AML-193 (cell line): ENCODE results near the gene HEXB.

ENCODE experiments used
- DNase-seq, 2 experiments: peaks; one replicate each; lab custom pipeline; 2025; lab: John Stamatoyannopoulos, UW

Gene HEXB

GRCh38 chr5:74684900-74685851, at the start of gene HEXB:
HEXB (plus strand) TSS chr5:74685233; CDS start chr5:74685261, 28 bp downstream.
- DNase-seq, result peak; percentile 71 to 80

- DNase-seq, result no peak
These were observed 48.9 kb upstream of the HEXB start for GRCh38 chr5:74636149-74636548.

DNA sequence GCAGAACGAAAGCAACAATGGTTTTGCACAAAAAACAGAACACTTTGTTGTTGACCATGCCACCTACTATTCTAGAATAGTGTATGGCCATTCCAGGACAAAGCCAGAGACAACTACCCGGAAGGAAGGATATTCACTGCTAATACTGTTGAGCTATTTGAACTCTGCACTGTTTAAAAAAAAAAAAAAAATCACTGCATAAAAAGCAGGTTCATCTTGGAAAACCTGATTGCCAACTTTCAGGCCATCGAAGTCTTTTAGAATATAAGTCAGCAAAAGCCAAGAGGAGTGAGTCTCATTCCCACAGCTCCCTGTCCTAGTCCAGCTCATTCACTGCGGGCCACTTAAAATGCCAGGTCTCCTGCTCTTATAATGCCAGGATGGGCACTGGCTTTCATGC, 48.5 kb upstream of the HEXB start:
- no peak for DNase-seq

GRCh38 chr5:74638544-74638969, 46.5 kb upstream of the HEXB start:
- DNase-seq, result no peak

GRCh38 chr5:74638970-74639806, 45.8 kb upstream of the HEXB start:
- DNase-seq, result no peak

- peak in 1 of 2 experiments; percentile 46 for DNase-seq
These were observed 45.1 kb upstream of the HEXB start for GRCh38 chr5:74639807-74640449.

GRCh38 chr5:74640450-74640953, 44.5 kb upstream of the HEXB start, which contains the start of gene ENC1:
ENC1 (minus strand) TSS chr5:74640728; CDS start chr5:74636485, 4,243 bp downstream.
- DNase-seq, result peak; percentile 94 to 95

- peak; percentile 85 to 91 for DNase-seq
These were observed 43.9 kb upstream of the HEXB start for GRCh38 chr5:74640954-74641734.

DNA sequence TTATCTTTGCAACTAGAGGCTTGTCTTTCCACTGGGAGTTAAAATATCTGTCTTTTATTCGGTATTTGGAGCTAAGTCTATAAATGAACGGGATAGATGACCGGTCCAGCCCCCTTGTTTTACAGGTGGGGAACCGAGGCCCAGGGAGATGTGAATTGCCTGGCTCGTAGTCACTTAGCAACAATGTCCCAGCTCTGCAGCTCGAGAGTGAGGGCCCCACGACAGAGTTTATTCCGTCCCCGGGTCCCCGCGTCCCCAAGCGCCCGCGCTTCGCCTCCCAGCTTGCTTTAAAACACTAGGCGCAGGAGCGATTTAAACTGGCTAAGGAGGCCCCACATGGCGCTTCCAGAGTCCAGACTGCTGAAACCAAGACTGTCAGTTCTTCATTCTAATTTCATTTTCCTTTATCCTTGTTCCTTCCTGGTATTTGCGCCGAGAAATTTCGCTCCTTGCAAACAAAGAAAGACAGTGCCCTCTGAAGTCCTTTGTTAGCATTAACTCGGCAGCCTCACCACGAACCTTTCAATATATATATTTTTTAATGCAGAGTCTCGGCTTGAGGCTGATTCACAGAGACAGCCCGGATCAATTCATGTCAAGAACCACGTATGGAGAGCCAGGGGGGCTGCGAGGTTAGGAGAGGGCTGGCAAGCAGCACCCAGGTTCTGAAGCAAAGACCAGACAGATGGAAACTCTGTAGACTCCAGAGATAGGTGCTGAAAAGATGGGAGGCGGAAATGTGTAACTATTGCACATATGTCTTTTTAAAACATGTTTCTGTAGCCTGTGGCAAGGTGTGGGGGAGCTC, 43.1 kb upstream of the HEXB start:
- peak; percentile 75 to 76 for DNase-seq

DNA sequence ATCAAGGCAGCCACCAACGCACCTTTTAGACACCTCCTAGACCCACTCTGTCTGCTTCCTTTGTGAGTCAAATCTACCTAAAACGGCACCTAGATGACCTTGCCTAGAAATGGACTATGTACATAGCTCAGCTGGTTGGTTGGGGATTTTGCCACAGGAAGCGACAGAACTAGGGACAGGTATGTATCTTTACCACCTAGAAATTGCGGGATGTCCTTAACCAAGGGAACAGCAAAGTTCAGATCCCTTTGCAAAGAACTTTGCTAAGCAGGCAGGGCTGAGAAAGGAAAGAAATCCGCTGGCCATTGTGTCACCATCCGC, 42.5 kb upstream of the HEXB start:
- DNase-seq, result no peak

- peak; percentile 66 to 81 for DNase-seq
These were observed 41.9 kb upstream of the HEXB start for GRCh38 chr5:74643111-74643562.

- no peak for DNase-seq
These were observed 37.9 kb upstream of the HEXB start for GRCh38 chr5:74647096-74647495.

- DNase-seq, result peak; percentile 43 to 64
These were observed 36.2 kb upstream of the HEXB start for GRCh38 chr5:74648835-74649293.

DNA sequence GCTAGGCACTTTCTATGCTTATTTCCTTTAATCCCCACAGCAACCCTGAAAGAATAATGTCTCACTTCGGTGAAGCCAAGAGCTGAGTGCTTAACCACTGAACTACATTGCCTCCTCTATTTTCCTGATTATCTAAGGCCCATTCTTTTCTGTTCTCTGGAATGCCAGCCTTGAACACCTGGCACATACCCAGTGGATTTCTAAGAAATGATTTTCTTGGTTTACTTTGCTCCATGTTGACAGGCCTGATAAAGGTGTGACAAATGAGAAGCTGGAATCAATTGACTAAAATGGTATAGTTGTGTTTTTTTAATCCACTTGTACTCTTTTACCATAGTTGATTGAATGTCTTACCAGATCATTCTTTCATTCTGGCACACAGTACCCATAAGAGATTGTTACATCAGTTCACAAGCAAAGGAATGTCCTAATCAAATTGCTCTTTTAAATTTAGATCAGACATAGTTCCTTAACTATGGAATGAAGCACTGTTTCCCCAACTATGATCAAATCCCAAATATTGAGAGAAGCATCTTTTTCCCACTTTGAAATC, 35.5 kb upstream of the HEXB start:
- DNase-seq, result no peak

DNA sequence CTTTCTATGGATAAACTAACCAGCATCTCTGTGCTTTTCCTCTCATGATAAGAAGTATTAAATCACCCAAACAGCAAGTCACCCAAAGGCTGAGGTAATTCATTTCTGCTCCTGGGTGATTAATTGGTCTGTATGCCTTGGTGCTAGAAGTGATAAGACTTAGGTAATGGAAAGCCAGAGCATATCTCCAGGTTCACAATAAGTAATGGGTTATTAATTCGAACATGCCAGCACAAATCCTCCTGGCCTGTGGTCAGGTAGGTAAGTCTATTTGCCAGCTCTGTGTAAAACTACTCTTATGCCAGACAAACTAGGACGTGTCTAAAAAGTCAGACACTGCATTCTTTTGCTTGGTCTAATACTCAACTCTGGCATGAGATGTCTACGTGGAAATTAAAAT, 33.3 kb upstream of the HEXB start:
- no peak for DNase-seq

- no peak for DNase-seq
These were observed 32.5 kb upstream of the HEXB start for GRCh38 chr5:74652576-74652975.

- DNase-seq, result no peak
These were observed 31.0 kb upstream of the HEXB start for GRCh38 chr5:74653991-74654390.

DNA sequence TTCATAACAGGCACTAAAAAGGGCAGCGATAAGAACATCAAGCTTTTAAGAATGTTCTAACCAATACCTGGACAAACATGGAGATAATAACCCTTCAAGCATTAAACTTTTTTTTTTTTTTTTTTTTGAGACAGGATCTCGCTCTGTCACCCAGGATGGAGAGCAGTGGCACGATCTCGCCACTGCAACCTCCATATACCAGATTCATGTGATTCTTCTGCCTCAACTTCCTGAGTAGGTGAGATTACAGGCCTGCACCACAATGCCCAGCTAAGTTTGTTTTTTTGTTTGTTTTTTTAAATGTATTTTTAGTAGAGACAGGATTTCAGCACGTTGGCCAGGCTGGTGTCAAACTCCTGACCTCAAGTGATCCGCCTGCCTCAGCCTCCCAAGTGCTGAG, 29.8 kb upstream of the HEXB start:
- DNase-seq, result no peak

- no peak for DNase-seq
These were observed 29.3 kb upstream of the HEXB start for GRCh38 chr5:74655716-74656115.

DNA sequence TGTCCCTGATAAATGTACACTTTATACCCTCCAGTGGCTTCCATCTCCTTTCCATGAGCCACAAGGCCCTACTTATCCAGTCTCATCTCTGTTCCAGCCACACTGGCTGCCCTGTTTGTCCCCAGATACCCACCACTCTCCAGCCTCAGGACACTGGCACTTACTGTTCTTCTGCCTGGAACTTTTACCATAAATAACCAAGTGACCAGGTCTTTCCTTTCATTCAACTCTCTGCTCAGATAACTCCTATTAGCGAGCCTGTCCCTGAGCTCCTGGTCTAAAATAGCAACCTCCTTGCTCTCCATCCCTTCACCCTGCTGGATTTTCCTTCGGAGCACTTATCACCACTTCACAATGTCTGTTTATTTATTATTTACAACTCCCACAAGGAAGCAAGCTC, 27.9 kb upstream of the HEXB start:
- no peak for DNase-seq
